DMS114 treated with DMSO at 0.1 percent for 48 hours (cell line): ENCODE measurements around the gene RAB4B.
"Not testable (repeated sequence)": the region's sequence is repeated elsewhere in the genome, so short reads cannot be mapped to it uniquely, and the experiment has no call there.

Experiments
- DNase-seq: peaks from one replicate; lab custom pipeline; 2025; ENCODE audit not compliant: unreplicated experiment; lab: John Stamatoyannopoulos, UW

The RAB4B gene

DNA sequence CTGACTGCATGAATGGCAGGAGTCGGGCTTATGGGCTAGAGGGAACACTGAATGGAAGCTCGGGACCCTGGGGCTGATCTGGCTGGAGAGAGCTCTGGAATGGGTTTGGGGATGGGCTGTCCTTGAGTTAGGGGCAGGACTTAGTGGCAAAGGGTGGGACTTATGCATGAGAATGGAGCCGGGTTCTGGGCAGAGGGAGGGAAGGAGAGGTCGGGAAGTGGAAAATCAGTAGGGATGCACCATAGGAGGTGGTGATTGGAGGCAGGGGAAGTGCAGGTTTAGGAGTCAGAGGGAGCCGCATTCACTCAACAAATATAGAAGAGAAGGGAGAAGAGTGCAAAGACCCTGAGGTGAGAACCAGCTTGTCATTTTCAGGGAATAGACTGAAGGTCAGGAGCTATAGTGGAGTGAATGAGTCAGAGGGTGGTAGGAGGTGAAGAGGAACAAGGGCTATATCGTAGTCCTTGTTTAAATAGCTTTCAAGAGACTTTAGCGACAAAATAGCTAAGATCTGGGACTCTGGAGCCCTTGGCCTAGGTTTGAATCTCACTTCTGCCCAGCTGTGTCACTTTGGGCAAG lies 748 bp downstream of the RAB4B start:
- no peak for DNase-seq

DNA sequence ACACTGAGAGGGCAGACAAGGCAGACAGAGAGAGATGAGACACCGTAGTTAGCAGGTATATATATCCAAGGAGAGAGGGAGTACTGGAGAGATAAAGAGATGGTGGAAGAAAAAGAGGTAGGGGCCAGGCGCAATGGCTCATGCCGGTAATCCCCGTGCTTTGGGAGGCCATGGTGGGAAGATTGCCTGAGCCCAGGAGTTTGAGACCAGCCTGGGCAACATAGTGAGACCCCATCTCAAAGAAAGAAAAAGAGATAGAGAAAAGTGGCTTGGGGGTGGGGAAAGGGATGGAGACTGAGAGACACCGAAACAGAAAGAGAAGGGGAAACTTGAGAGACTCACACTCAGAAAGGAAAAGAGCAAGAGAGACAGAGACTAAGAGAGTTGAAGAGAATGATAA lies 2.5 kb downstream of the RAB4B start:
- DNase-seq: no peak

DNA sequence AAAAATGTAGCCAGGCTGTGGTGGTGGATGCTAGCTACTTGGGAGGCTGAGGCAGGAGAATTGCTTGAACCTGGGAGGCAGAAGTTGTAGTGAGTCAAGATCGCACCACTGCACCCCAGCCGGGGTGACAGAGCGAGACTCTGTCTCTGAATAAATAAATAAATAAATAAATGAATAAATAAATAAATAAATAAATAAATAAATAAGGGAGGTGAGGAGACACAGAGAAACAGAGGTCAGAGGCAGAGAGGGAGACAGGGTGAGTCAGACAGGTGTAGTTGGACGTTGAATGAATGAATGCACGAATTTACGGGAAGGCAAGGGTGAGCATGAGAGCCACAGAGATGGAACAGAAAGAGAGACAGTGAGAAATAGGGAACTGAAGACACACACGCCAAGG lies 3.1 kb downstream of the RAB4B start:
- DNase-seq: no peak

DNA sequence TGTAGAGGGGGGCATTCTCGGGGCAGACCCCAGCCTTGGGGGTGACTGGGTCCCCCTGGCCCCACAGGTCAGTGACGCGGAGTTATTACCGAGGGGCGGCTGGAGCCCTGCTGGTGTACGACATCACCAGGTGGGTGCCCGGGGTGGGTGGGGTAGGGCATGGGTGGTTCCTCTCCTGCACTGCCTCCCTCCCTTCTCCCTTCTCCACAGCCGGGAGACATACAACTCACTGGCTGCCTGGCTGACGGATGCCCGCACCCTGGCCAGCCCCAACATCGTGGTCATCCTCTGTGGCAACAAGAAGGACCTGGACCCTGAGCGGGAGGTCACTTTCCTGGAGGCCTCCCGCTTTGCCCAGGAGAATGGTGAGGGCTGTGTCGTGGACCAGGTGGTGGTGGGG lies 5.7 kb downstream of the RAB4B start:
- DNase-seq: no peak

DNA sequence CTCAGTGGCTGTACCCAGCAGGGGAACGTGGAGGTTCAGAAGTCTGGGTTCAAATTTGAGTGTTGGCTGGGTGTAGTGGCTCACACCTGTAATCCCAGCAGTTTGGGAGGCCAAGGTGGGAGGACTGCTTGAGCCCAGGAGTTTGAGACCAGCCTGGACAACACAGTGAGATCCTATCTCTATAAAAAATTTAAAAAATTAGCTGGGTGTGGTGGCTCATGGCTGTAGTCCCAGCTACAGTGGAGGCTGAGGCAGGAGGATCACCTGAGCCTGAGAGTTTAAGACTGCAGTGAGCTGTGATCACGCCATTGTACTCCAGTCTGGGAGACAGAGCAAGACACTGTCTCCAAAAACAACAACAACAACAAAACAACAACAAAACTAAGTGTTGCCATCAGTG lies 6.1 kb downstream of the RAB4B start:
- DNase-seq: not testable (repeated sequence)

DNA sequence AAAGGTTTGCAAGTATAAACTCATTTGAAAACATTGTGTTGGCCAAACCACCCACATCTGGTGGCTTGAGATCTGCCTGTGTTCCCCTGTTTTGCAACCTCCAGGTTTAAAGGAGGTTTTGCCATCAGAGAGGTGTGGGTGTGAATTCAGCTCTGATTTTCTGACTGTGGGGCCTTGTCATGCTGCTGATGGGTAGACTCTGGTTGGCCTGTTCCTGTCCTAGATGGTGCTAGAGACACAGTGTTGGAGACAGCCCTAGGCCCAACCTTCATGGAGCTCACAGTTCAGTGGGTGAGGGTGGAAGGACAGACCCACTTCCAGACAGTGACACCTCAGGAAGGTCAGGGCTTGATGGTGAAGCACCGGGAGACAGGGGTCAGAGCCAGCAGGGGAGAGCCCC lies 7.5 kb downstream of the RAB4B start:
- DNase-seq: no peak

DNA sequence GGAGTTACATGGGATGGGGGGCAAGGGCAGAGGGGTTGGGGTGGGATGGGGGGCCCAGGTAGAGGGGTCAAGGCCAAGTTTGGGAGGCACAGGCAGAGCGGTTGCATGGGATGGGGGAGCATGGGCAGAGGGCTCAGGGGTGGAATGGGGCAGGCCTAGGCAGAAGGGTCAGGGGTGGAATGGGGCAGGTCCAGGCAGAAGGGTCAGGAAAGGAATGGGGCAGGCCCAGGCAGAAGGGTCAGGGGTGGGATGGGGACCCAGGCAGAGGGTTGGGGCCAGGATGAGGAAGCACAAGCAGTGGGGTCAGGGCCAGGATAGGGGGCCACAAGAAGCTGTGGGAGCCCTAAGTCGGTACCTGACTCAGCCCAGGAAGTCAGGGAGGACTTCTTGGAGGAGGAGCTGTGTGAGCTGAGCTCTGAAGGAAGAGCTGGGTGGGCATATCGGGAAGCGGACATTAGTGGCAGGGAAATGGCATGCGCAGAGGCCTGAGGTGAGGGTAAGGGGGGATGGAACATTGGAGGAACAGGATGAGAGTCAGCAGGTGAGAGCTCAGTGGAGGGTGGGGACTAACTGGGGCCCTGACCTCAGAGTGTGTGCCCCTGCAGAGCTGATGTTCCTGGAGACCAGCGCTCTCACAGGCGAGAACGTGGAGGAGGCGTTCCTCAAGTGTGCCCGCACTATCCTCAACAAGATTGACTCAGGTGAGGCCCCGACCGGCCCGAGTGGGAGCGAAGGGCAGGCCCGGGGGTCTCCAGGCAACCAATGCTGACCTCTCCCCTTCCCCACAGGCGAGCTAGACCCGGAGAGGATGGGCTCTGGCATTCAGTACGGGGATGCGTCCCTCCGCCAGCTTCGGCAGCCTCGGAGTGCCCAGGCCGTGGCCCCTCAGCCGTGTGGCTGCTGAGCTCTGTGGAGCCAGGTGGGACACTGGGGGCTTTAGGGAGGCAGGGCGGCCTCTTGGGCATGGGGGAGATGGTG lies 8.3 kb downstream of the RAB4B start:
- no peak for DNase-seq

DNA sequence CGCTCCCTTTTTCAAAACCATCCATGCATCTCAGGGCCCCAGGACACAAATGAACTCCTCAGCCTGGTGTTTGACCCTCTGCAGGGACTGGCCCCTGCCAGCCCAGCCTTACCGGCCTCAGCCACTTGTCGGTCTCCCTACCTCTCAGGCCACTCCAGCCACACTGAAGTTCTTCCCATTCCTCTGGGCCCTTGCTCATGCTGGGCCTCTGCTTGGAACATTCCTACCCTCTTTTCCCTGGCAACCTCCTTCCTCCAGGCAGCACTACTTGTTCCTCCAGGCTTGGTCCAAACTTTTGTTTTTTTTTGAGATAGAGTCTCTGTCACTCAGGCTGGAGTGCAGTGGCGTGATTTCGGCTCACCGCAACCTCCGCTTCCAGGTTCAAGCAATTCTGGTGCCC lies 13.3 kb downstream of the RAB4B start:
- DNase-seq: no peak

DNA sequence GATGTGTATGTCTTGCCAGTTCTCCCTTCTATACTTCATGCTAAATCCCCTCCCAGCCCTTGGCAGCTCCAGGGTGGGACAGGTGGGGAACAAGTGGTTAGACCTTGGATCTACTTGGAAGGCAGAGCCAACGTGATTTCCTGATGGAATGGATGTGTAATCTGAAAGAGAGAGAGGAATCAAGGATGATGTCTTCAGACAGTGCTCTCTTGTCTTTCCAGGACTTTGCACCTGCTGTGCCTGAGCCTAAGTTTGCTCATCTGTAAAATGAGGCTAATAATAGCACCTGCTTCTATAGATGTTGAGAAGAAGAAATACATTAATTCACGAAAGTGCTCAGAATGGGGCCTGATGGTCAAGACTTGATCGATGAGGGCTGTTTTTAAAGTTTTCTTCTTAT lies 13.9 kb downstream of the RAB4B start:
- DNase-seq: no peak

DNA sequence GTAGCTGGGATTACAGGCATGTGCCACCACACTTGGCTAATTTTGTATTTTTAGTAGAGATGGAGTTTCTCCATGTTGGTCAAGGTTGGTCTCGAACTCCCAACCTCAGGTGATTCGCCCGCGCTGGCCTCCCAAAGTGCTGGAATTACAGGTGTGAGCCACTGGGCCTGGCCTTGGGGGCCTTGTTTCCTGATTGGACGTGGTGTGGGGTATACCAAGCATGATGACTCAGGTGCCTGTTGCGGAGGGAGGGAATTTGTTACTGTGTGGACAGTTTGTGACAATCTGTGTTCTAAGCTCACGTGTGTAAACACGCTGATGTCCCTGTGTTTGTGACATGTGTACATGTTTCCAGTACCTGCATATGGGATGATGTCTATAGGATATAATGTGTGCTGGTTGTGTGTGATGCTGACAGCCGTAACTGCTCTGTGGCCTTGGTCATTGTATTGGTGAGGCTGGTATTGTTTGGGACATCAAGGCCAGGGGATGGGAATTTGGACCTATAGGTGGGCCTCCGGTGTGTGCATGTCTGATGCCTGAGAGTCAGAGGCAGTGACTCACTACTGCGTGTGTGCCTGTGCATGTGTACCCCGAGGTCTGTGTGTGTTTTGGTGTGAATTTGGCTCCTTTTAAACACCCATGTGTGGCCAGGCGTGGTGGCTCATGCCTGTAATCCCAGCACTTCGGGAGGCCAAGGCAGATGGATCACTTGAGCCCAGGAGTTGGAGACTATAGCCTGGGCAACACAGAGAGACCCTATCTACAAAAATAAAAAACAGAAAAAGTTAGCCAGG lies 19.3 kb downstream of the RAB4B start:
- no peak for DNase-seq

DNA sequence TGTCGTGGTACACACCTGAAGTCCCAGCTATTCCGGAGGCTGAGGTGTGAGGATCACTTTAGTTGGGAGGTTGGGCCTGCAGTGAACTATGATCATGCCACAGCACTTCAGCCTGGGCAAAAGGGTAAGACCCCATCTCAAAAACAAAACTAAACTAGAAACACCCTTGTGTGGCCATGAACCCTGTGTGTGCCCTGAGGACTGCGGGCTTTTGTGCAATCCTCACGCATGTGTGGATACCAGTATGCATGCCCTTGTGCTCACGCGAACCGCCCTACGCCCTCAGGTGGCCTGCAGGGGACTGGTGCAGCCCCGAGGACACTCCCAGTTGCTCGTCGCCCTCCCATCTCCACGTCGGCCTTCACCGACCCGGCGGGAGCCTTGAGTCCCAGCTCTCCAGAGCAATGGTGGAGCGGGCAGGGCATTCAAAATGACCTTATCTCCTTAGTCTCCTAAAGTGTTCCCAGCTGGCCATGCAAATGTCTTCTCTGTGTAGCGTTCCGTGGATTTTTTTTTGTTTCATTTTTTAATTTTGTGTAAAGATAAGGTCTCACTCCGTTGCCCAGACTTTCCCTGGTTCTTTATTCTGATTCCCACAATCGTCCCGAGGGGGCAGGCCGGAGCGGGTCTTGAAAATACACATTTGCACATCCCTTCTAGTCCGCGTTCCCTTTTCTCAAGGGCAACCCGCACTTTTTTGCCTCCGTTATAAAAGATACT lies 20.1 kb downstream of the RAB4B start:
- peak; percentile 59 for DNase-seq

DNA sequence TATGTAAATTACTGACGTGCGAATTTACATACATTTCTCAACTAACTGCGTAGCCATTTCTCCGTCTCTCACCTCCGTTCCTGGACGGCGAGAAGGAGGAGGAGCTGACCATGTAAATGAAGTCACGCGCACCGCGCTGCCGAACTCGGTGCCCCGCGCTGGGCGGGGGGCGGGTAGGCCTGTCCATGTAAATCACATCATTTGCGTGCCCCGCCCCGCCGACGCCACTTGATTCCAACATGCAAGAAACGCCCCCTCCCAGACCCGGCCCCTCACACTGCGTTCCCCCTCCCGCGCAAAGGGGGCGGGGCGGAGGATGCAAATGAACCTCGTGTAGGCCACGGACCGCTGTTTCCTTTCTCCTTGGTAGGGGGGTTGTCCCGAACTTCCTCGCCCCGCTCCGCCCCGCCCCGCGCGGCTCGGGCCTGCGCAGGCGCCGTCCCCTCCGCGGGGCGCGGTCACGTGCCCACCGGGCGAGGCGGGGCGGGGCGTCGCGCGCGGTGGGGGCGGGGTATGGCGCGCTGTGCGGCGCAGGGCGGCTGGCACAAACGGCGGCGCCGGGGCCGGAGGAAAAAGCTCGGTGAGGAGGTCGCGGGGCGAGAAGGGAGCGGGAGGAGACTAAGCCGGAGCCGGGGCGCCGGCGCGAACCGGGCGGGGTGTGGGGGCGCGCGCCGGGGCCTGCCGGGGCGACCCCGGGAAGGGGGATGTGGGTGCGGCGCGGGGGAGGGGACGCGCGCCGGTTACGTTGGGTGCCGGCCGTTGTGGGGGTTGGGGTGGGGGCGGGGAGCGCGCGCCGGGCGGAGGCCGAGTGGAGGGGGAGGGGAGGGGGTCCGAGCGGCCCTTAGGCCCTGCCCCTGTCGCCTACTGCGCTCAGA lies 20.9 kb downstream of the RAB4B start, which contains the start of gene EGLN2:
Gene EGLN2, plus strand, starts transcription at position 509 of the 875 bp plus-strand sequence. CDS start 1,382 bp downstream, outside the sequence.
- peak; percentile 99 for DNase-seq

DNA sequence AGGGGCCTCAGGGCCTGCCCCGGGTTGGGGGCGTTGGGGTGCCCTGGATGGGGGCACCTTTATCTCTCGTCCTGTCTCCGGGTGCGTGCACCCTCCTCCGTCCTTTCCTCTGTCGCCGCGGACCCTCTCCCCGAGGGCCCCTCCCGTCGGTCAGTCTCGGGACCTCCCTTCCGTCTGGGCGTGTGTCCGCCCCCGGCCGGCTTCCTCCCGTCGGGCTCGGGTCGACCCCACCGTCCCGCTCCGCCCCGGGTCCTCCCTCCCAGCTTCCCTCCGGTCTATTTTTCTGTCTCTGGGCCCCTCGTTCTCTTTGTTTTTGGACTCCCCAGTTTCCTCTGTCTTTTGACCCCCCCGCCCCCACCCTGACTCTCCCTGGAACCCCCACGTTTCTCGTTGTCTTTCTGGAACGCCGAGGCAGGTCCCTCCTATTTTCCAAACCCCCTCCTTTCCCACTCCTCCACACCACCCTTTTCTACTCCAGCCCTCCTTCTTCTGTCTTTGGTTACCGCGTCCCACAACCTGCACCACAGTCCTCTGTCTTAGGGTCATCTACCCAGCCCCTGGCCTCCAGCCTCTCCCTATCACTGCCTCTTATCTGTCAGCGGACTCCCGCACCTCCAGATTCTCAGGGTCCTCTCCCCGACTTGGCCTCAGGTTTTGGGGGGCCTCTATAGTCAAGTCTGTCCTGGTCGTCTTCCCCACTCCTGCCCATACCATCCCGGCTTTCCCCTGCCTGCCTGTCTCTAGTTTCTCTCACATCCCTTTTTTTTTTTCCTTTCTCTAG lies 21.7 kb downstream of the RAB4B start:
- DNase-seq: no peak

DNA sequence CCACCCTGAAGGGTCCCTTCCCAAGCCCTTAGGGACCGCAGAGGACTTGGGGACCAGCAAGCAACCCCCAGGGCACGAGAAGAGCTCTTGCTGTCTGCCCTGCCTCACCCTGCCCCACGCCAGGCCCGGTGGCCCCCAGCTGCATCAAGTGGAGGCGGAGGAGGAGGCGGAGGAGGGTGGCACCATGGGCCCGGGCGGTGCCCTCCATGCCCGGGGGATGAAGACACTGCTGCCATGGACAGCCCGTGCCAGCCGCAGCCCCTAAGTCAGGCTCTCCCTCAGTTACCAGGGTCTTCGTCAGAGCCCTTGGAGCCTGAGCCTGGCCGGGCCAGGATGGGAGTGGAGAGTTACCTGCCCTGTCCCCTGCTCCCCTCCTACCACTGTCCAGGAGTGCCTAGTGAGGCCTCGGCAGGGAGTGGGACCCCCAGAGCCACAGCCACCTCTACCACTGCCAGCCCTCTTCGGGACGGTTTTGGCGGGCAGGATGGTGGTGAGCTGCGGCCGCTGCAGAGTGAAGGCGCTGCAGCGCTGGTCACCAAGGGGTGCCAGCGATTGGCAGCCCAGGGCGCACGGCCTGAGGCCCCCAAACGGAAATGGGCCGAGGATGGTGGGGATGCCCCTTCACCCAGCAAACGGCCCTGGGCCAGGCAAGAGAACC lies 22.4 kb downstream of the RAB4B start:
- DNase-seq: no peak

DNA sequence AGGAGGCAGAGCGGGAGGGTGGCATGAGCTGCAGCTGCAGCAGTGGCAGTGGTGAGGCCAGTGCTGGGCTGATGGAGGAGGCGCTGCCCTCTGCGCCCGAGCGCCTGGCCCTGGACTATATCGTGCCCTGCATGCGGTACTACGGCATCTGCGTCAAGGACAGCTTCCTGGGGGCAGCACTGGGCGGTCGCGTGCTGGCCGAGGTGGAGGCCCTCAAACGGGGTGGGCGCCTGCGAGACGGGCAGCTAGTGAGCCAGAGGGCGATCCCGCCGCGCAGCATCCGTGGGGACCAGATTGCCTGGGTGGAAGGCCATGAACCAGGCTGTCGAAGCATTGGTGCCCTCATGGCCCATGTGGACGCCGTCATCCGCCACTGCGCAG lies 22.9 kb downstream of the RAB4B start:
- no peak for DNase-seq

DNA sequence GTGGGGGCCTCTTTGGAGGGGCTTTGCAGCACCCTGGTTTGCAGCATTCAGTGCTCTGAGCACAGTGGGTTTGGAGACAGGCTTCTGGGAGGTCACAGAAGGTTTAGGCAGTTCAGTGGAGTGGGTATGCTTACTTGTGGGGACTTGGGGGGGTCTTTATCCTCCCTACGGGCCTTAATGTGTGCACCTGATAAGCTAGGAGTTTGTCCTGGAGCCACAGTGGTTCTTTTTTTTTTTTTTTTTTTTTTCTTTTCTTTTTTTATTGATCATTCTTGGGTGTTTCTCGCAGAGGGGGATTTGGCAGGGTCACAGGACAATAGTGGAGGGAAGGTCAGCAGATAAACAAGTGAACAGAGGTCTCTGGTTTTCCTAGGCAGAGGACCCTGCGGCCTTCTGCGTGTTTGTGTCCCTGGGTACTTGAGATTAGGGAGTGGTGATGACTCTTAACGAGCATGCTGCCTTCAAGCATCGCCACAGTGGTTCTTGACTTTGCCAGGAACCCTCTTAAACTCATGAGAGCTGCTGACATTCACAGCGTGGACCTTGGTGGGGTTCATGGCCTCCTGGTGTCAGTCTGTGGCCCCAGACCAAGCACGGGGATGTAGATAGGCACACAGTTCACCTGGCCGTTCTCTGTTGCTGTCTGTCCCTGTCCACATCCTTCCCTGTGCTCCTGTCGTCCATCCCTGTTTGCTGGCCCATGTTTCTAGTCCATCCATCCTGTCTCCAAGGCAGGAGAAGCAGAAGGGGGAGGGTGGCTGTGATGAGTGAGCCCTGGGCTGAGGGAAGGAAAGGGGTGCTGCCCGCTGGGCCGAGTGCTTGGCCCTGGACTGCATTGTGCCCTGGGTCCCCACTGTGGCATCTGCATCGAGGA lies 23.6 kb downstream of the RAB4B start:
- no peak for DNase-seq

DNA sequence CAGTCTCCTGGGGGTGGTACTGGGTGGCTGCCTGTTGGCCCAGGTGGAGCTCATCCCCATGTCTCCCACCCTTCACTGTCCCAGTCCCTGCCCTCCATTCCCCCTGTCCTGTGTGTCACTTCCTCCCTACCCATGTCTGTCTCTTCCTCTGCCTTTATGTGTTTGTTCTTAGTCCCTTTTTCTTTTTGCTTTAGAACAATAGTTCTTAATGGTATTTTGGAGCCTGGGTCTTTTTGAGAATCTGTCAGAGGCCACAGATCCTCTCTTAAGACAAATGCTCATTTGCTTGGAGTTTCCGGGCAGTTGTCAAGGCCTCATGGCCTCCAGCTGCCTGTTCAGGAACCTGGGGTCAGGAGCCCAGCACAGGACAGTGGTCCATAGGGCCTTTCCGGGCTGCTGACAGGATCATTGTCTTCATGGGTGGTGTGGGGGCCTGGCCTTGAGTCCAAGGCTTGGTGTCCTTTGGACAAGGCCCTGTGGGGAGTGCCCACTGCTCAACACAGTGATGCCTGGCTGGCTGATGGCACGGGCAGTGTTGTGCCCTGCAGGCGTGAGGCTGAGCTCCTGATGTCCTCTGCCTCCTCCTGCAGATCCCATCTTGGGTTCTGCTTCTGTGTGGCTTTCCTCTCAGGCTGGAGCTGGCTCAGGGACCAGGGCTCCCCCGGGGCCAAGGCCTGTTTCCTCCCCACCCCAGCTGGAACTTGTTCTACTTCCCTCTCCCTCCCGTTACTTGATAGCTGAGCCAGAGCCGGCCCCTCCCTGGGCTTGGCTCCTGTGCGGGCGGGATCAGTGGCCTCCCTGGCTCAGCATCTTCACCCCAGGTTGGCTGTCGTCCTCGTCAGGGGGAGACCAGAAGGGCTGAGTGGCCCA lies 24.5 kb downstream of the RAB4B start:
- DNase-seq: no peak
